ENCODE results near the gene AHSG. TPM values are rescaled to one million over a fixed set of nuclear protein-coding genes. Genes with fewer than 3 reads are reported as not detected.
"Not testable (repeated sequence)": the region's sequence is repeated elsewhere in the genome, so short reads cannot be mapped to it uniquely, and the experiment has no call there.

AHSG gene
- total RNA-seq, 1 donor from 2014 or later, result not detected

GRCh38 chr3:186583831-186584230 is 29.0 kb upstream of the AHSG start:
- no peak for DNase-seq (ENCODE audit: low read depth)
- TF ChIP-seq, protein P1, sequence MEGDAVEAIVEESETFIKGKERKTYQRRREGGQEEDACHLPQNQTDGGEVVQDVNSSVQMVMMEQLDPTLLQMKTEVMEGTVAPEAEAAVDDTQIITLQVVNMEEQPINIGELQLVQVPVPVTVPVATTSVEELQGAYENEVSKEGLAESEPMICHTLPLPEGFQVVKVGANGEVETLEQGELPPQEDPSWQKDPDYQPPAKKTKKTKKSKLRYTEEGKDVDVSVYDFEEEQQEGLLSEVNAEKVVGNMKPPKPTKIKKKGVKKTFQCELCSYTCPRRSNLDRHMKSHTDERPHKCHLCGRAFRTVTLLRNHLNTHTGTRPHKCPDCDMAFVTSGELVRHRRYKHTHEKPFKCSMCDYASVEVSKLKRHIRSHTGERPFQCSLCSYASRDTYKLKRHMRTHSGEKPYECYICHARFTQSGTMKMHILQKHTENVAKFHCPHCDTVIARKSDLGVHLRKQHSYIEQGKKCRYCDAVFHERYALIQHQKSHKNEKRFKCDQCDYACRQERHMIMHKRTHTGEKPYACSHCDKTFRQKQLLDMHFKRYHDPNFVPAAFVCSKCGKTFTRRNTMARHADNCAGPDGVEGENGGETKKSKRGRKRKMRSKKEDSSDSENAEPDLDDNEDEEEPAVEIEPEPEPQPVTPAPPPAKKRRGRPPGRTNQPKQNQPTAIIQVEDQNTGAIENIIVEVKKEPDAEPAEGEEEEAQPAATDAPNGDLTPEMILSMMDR (conservative IDR thresholded peaks at IDR 0.05; ENCODE audit: low read depth, low read length), result no peak
- no peak overlapping the region for H3K4me3 ChIP-seq (ENCODE audit: low read depth, low read length)

DNA sequence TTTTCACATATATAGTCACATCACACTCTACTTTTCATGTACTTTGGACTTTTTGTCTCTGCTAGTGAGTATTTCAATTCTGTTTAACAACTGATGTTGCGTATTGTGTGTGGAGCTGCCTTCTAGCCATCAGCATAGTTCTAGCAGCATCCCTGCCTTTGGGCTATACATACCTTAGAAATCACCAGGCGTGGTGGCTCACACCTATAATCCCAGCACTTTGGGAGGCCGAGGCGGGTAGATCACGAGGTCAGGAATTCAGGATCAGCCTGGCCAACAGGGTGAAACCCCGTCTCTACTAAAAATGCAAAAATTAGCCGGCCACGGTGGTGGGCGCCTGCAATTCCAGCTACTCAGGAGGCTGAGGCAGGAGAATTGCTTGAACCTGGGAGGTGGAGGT is 26.6 kb upstream of the AHSG start:
- not testable (repeated sequence) for H3K4me3 ChIP-seq (ENCODE audit: low read depth, low read length); DNase-seq (ENCODE audit: low read depth)

DNA sequence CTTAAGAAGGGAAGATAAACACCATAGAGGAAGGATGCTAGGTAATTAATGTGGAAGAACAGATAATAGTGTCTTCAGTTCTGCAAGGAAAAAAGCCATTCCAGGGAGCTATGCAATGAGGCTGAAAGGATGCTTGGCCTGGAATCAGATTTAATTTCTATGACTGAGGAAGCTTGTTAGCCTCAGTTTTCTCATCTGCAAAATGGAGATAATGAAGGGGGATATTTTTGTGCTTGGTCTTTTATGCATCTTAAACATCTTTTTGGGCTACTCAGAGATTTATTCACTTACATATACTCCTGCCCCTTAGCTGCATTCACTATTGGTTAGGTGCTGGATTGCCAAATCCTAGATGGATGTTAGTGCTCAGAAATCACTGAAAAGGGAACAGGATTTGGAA is 25.7 kb upstream of the AHSG start:
- no peak overlapping the region for H3K4me3 ChIP-seq (ENCODE audit: low read depth, low read length)
- TF ChIP-seq, protein P1 (conservative IDR thresholded peaks at IDR 0.05; ENCODE audit: low read depth, low read length), result no peak
- no peak for DNase-seq (ENCODE audit: low read depth)

DNA sequence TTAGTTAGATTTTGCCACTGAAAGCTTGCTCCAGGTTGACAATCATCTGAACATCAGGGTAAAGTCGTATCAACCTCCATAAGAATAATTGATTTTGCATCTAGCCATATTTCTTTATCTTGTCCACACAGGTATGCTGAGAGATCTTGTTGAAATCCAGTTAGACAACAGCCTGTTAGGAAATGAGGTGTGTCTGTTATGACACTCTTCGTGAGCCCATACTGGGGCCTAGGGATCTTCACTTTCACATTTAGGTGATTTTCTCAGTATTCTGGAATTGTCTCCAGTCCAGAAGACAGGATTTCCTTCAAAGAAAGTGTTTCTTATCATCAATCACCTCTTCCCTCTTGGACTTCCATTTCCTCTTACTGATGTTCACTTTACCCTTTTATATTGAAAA is 24.2 kb upstream of the AHSG start:
- no peak overlapping the region for H3K4me3 ChIP-seq (ENCODE audit: low read depth, low read length)
- no peak for DNase-seq (ENCODE audit: low read depth)
- TF ChIP-seq, protein P1 (conservative IDR thresholded peaks at IDR 0.05; ENCODE audit: low read depth, low read length), result no peak

DNA sequence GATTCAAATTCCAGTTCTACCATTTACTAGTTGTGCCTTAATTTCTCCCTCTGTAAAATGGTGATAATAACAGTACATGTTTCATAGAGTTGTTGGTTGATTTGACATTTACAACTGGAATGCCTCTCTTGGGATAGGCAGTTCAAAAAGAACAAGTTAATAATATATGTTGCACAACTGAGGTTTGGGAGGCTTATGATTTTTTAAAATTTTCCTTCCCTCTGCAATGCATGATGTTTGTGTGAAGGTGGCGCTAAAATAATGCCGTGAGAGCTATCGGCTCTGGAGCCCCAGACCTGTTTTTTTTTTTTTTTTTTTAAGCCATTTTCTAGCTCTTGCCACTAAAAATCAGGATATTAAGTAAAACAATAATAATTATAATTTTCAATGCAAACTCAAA is 23.7 kb upstream of the AHSG start:
- no peak for DNase-seq (ENCODE audit: low read depth)
- TF ChIP-seq, protein P1 (conservative IDR thresholded peaks at IDR 0.05; ENCODE audit: low read depth, low read length), result peak; percentile 55

GRCh38 chr3:186589856-186590579 is 22.8 kb upstream of the AHSG start:
- H3K4me3 ChIP-seq (ENCODE audit: low read depth, low read length), result no peak overlapping the region
- peak; percentile 81 for DNase-seq (ENCODE audit: low read depth)
- TF ChIP-seq, protein P1 (conservative IDR thresholded peaks at IDR 0.05; ENCODE audit: low read depth, low read length), result no peak

More for the DNA sequence above, 23.7 kb upstream of the AHSG start:
- no peak overlapping the region for H3K4me3 ChIP-seq (ENCODE audit: low read depth, low read length)

- no peak overlapping the region for H3K4me3 ChIP-seq (ENCODE audit: low read depth, low read length)
- TF ChIP-seq, protein P1 (conservative IDR thresholded peaks at IDR 0.05; ENCODE audit: low read depth, low read length), result no peak
- no peak for DNase-seq (ENCODE audit: low read depth)
These were observed 22.1 kb upstream of the AHSG start for GRCh38 chr3:186590580-186591295.
